Stimulated activated CD8-positive, alpha-beta memory T cell treated with anti-CD3 and anti-CD28 coated beads, Interleukin-12 subunit alpha, Interleukin-12 subunit beta, amount 100 ng/mL, for 24 hours (primary cell): ENCODE measurements around the gene DOHH.

Experiments
- DNase-seq: peaks from one replicate; pipeline ENCODE4 v3.0.0-alpha.2; 2020; ENCODE audit errors: extremely low read depth

The DOHH gene

GRCh38 chr19:3478409-3479176 lies 21.9 kb downstream of the DOHH start:
- no peak for DNase-seq

GRCh38 chr19:3477951-3478350 lies 22.5 kb downstream of the DOHH start:
- DNase-seq = no peak

GRCh38 chr19:3477506-3477905 lies 23.0 kb downstream of the DOHH start:
- DNase-seq = no peak

- DNase-seq = no peak
Measured at GRCh38 chr19:3476830-3477229, 23.6 kb downstream of the DOHH start.

- DNase-seq = no peak
Measured at GRCh38 chr19:3475449-3475848, 25.0 kb downstream of the DOHH start.

GRCh38 chr19:3474614-3475013 lies 25.9 kb downstream of the DOHH start:
- DNase-seq = no peak

GRCh38 chr19:3474010-3474409 lies 26.5 kb downstream of the DOHH start:
- no peak for DNase-seq

- no peak for DNase-seq
Measured at GRCh38 chr19:3471954-3472655, 28.4 kb downstream of the DOHH start.

GRCh38 chr19:3470500-3471128 lies 29.9 kb downstream of the DOHH start:
- DNase-seq = no peak

GRCh38 chr19:3469638-3470499 lies 30.6 kb downstream of the DOHH start:
- no peak for DNase-seq

- no peak for DNase-seq
Measured at GRCh38 chr19:3468211-3468610, 32.3 kb downstream of the DOHH start.

GRCh38 chr19:3467437-3468198 lies 32.9 kb downstream of the DOHH start:
- DNase-seq = no peak

GRCh38 chr19:3466635-3467034 lies 33.8 kb downstream of the DOHH start:
- DNase-seq = no peak

GRCh38 chr19:3465552-3465951 lies 34.9 kb downstream of the DOHH start:
- DNase-seq = no peak

GRCh38 chr19:3464587-3465235 lies 35.8 kb downstream of the DOHH start:
- no peak for DNase-seq

- DNase-seq = no peak
Measured at GRCh38 chr19:3463714-3464586, 36.5 kb downstream of the DOHH start.

- no peak for DNase-seq
Measured at GRCh38 chr19:3462991-3463713, 37.3 kb downstream of the DOHH start.

- no peak for DNase-seq
Measured at GRCh38 chr19:3459965-3460582, 40.4 kb downstream of the DOHH start.
